Adrenal gland (tissue), 5 donors: ENCODE data around the gene RASGRP2.

Experiments used
- POLR2A ChIP-seq, 2 donors: fragments of 450-650 bp; IDR thresholded peaks; one replicate each; pipeline ENCODE4 v1.6.1; 2017; ENCODE audit warnings: antibody characterized with exemption in 2 of 2, mild to moderate bottlenecking in 2 of 2, moderate library complexity in 1 of 2
- TF ChIP-seq, protein P1 (sequence below), 6 experiments: fragments of 450-650 bp in 4 of 6; fragments of 200-600 bp in 2 of 6; sonication (generic) in 1 of 6; IDR thresholded peaks; 1 replicate in 5 of 6; 2 replicates in 1 of 6; pipeline versions ENCODE4 v1.5.1 to v1.8.0; 2016 to 2021; ENCODE audit warnings: antibody characterized with exemption in 6 of 6, mild to moderate bottlenecking in 2 of 6, moderate library complexity in 1 of 6
- donor health status: DM: no; HTN: no; CAD: no.

DNA sequence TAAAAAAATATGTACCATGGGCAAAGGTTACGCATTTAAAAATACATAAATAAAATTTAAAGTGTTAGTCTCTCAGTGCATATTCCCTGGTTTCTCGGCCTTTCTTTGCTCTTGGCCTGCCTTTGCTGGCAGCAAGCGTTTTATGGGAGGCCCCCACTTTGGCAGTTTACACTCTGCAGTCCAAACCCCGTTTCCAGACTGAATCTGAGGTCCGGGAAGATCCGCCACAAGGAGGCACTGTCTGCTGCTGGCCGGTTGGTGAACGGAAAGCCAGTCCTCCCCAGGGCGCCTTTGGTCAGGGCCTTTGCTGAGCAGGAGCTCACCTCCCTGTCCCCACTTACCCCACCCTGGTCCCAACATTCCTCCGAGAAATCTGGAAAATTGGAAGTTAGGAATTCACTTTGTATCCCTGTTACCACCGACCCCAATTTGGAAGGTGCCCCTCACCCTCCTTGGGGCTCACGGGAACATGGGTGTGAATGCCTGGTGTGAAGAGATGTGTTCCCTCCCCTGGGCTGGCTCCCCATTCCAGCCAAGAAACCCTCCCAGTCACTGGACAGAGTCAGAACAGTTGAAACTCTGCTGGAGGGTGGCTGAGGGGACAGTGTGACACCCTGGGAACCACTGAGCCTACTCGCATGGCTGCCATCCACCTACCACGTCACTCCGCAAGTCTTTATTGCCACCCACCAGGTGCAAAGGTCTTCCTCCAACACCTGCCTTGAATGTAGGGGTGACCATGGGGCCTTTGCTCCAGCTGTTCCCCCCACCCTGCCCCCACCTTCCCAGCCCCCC lies 43.8 kb upstream of the RASGRP2 start:
- no peak for TF ChIP-seq POLR2A (IDR thresholded peaks at IDR 0.05)
- TF ChIP-seq, protein P1, sequence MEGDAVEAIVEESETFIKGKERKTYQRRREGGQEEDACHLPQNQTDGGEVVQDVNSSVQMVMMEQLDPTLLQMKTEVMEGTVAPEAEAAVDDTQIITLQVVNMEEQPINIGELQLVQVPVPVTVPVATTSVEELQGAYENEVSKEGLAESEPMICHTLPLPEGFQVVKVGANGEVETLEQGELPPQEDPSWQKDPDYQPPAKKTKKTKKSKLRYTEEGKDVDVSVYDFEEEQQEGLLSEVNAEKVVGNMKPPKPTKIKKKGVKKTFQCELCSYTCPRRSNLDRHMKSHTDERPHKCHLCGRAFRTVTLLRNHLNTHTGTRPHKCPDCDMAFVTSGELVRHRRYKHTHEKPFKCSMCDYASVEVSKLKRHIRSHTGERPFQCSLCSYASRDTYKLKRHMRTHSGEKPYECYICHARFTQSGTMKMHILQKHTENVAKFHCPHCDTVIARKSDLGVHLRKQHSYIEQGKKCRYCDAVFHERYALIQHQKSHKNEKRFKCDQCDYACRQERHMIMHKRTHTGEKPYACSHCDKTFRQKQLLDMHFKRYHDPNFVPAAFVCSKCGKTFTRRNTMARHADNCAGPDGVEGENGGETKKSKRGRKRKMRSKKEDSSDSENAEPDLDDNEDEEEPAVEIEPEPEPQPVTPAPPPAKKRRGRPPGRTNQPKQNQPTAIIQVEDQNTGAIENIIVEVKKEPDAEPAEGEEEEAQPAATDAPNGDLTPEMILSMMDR (IDR thresholded peaks at IDR 0.05), result peak; percentile 51 to 72 (median 64)
